HL-60 (cell line): Measurements from ENCODE around the gene CPNE4.

ENCODE experiments used
- DNase-seq, 2 experiments: peaks; one replicate each; pipeline ENCODE4 v3.0.0-alpha.2; 2010 to 2020; ENCODE audit warnings: low read depth in 1 of 2, low spot score in 1 of 2
- H3K27ac ChIP-seq: fragments of 250-450 bp; sonication (Bioruptor Pico); replicated peaks from 2 replicates; pipeline ENCODE4 v1.5.1; 2020; ENCODE audit warnings: mild to moderate bottlenecking, moderate library complexity
- H3K27me3 ChIP-seq: fragments of 250-450 bp; sonication (Bioruptor Pico); 2 replicates; pipeline ENCODE4 v1.5.1; 2021; ENCODE audit warnings: mild to moderate bottlenecking, moderate library complexity; ENCODE audit not compliant: insufficient read depth, poor library complexity, severe bottlenecking
- H3K4me3 ChIP-seq: replicated peaks from 2 replicates; pipeline ENCODE4 v1.5.1; 2011; ENCODE audit warnings: mild to moderate bottlenecking, control low read depth, low read length; ENCODE audit not compliant: insufficient read depth
- CTCF ChIP-seq: IDR thresholded peaks from one replicate; pipeline ENCODE4 v1.5.1; 2011; ENCODE audit warnings: low read length, control low read depth, inconsistent platforms; ENCODE audit not compliant: insufficient read depth
- GABPA ChIP-seq: IDR thresholded peaks from 2 replicates; pipeline ENCODE4 v1.6.1; 2012; ENCODE audit warnings: low read depth
- POLR2AphosphoS5 ChIP-seq: IDR thresholded peaks from 2 replicates; pipeline ENCODE4 v1.6.1; 2012; ENCODE audit warnings: low read depth
- REST ChIP-seq: IDR thresholded peaks from 2 replicates; pipeline ENCODE4 v1.6.1; 2012; ENCODE audit warnings: low read depth; ENCODE audit not compliant: insufficient replicate concordance
- SPI1 ChIP-seq: IDR thresholded peaks from 2 replicates; pipeline ENCODE4 v1.6.1; 2012; ENCODE audit warnings: low read depth, mild to moderate bottlenecking, borderline replicate concordance

The CPNE4 gene

GRCh38 chr3:131925571-131925970 lies 109.2 kb downstream of the CPNE4 start:
- Histone ChIP-seq H3K27me3 (peaks cover 7% of the 10 kb centered on the region), H3K27ac (no peak overlapping the region), H3K4me3 (no peak overlapping the region)
- no peak for DNase-seq
- TF ChIP-seq CTCF (no peak), SPI1 (no peak), POLR2AphosphoS5 (no peak), REST (no peak)

GRCh38 chr3:131922356-131922755 lies 112.5 kb downstream of the CPNE4 start:
- H3K4me3 ChIP-seq: no peak overlapping the region
- TF ChIP-seq POLR2AphosphoS5 (no peak), SPI1 (no peak), REST (no peak), CTCF (no peak), GABPA (no peak)
- DNase-seq: no peak

GRCh38 chr3:131917006-131917405 lies 117.8 kb downstream of the CPNE4 start:
- no peak for DNase-seq
- TF ChIP-seq SPI1 (no peak), REST (no peak), CTCF (no peak), POLR2AphosphoS5 (no peak), GABPA (no peak)
- H3K27me3 ChIP-seq: no peaks in the 10 kb centered on the region
- H3K4me3 ChIP-seq: no peak overlapping the region
- no peak overlapping the region for H3K27ac ChIP-seq

More at GRCh38 chr3:131922356-131922755, 112.5 kb downstream of the CPNE4 start:
- H3K27ac ChIP-seq: no peak overlapping the region
- peaks cover 2% of the 10 kb centered on the region for H3K27me3 ChIP-seq
